ENCODE measurements around the gene DMAC1. TPM values are rescaled to one million over a fixed set of nuclear protein-coding genes. Genes with fewer than 3 reads are reported as not detected.

DMAC1 gene
- total RNA-seq, result 10 to 100 TPM; 30.4 to 39.5 TPM

- Mint-ChIP-seq H3K4me3 (peak within 1 kb of the TSS; percentile 91), H3K9me3 (no peaks in the 10 kb centered on the region), H3K27ac (peak within 1 kb of the TSS; percentile 85 to 93), H3K27me3 (peaks cover 0 to 2% of the 10 kb centered on the region in 2 donors), H3K36me3 (peaks cover 13% of the 10 kb centered on the region), H3K4me1 (ENCODE audit: low read depth in 2 of 2) (peaks cover 9 to 13% of the 10 kb centered on the region in 2 donors)
- ATAC-seq (peak; percentile 94), DNase-seq (ENCODE audit: low spot score) (peak; percentile 78)
Measured at GRCh38 chr9:7799234-7799943, at the start of gene DMAC1. TSS of gene DMAC1 (minus strand) at chr9:7799778. CDS start at chr9:7799734, 44 bp downstream.

- H3K36me3 Mint-ChIP-seq, result no peaks in the 10 kb centered on the region
- no peaks in the 10 kb centered on the region for H3K9me3 Mint-ChIP-seq
- DNase-seq (ENCODE audit: low spot score), result no peak
- H3K4me1 Mint-ChIP-seq (ENCODE audit: low read depth in 2 of 2), result no peaks in the 10 kb centered on the region
- no peaks in the 10 kb centered on the region for H3K27me3 Mint-ChIP-seq
- ATAC-seq, result no peak
- H3K4me3 Mint-ChIP-seq, result no peak overlapping the region
- no peak overlapping the region for H3K27ac Mint-ChIP-seq
Measured at GRCh38 chr9:7849362-7849761, 49.8 kb upstream of the DMAC1 start.

GRCh38 chr9:7848498-7848897 is 48.9 kb upstream of the DMAC1 start:
- Mint-ChIP-seq H3K27ac (no peak overlapping the region), H3K9me3 (no peaks in the 10 kb centered on the region), H3K4me1 (ENCODE audit: low read depth in 2 of 2) (no peaks in the 10 kb centered on the region), H3K4me3 (no peak overlapping the region), H3K27me3 (no peaks in the 10 kb centered on the region), H3K36me3 (no peaks in the 10 kb centered on the region)
- ATAC-seq (no peak), DNase-seq (ENCODE audit: low spot score) (no peak)

GRCh38 chr9:7844242-7844641 is 44.7 kb upstream of the DMAC1 start:
- no peaks in the 10 kb centered on the region for H3K9me3 Mint-ChIP-seq
- H3K4me1 Mint-ChIP-seq (ENCODE audit: low read depth in 2 of 2), result no peaks in the 10 kb centered on the region
- no peaks in the 10 kb centered on the region for H3K27me3 Mint-ChIP-seq
- ATAC-seq, result no peak
- H3K36me3 Mint-ChIP-seq, result no peaks in the 10 kb centered on the region
- no peak for DNase-seq (ENCODE audit: low spot score)
- no peak overlapping the region for H3K27ac Mint-ChIP-seq
- H3K4me3 Mint-ChIP-seq, result no peak overlapping the region

GRCh38 chr9:7841831-7842230 is 42.3 kb upstream of the DMAC1 start:
- H3K4me3 Mint-ChIP-seq, result no peak overlapping the region
- no peak overlapping the region for H3K27ac Mint-ChIP-seq
- no peaks in the 10 kb centered on the region for H3K27me3 Mint-ChIP-seq
- no peak for DNase-seq (ENCODE audit: low spot score)
- H3K4me1 Mint-ChIP-seq (ENCODE audit: low read depth in 2 of 2), result no peaks in the 10 kb centered on the region
- no peaks in the 10 kb centered on the region for H3K36me3 Mint-ChIP-seq
- ATAC-seq, result no peak
- no peaks in the 10 kb centered on the region for H3K9me3 Mint-ChIP-seq

GRCh38 chr9:7834531-7834930 is 35.0 kb upstream of the DMAC1 start:
- H3K36me3 Mint-ChIP-seq, result no peaks in the 10 kb centered on the region
- DNase-seq (ENCODE audit: low spot score) (no peak), ATAC-seq (no peak)
- H3K4me1 Mint-ChIP-seq (ENCODE audit: low read depth in 2 of 2), result no peaks in the 10 kb centered on the region
- H3K9me3 Mint-ChIP-seq, result peaks cover 8% of the 10 kb centered on the region
- H3K27me3 Mint-ChIP-seq, result no peaks in the 10 kb centered on the region
- no peak overlapping the region for H3K4me3 Mint-ChIP-seq
- no peak overlapping the region for H3K27ac Mint-ChIP-seq

- H3K27ac Mint-ChIP-seq, result no peak overlapping the region
- H3K4me3 Mint-ChIP-seq, result no peak overlapping the region
- peaks cover 0 to 13% of the 10 kb centered on the region in 2 donors for H3K27me3 Mint-ChIP-seq
- H3K36me3 Mint-ChIP-seq, result no peaks in the 10 kb centered on the region
- peaks cover 8% of the 10 kb centered on the region for H3K9me3 Mint-ChIP-seq
- no peaks in the 10 kb centered on the region for H3K4me1 Mint-ChIP-seq (ENCODE audit: low read depth in 2 of 2)
- ATAC-seq (no peak), DNase-seq (ENCODE audit: low spot score) (no peak)
Measured at GRCh38 chr9:7828334-7828733, 28.8 kb upstream of the DMAC1 start.

GRCh38 chr9:7827792-7828191 is 28.2 kb upstream of the DMAC1 start:
- H3K4me1 Mint-ChIP-seq (ENCODE audit: low read depth in 2 of 2), result no peaks in the 10 kb centered on the region
- no peak for DNase-seq (ENCODE audit: low spot score)
- peaks cover 0 to 19% of the 10 kb centered on the region in 2 donors for H3K27me3 Mint-ChIP-seq
- H3K36me3 Mint-ChIP-seq, result no peaks in the 10 kb centered on the region
- no peak for ATAC-seq
- no peak overlapping the region for H3K4me3 Mint-ChIP-seq
- H3K27ac Mint-ChIP-seq, result no peak overlapping the region
- peaks cover 4% of the 10 kb centered on the region for H3K9me3 Mint-ChIP-seq

GRCh38 chr9:7827056-7827455 is 27.5 kb upstream of the DMAC1 start:
- Mint-ChIP-seq H3K9me3 (peaks cover 4% of the 10 kb centered on the region), H3K4me3 (no peak overlapping the region), H3K4me1 (ENCODE audit: low read depth in 2 of 2) (no peaks in the 10 kb centered on the region), H3K36me3 (no peaks in the 10 kb centered on the region), H3K27ac (no peak overlapping the region), H3K27me3 (peaks cover 0 to 19% of the 10 kb centered on the region in 2 donors)
- ATAC-seq (no peak), DNase-seq (ENCODE audit: low spot score) (no peak)

GRCh38 chr9:7823651-7824050 is 24.1 kb upstream of the DMAC1 start:
- no peak for ATAC-seq
- Mint-ChIP-seq H3K4me3 (no peak overlapping the region), H3K9me3 (no peaks in the 10 kb centered on the region), H3K36me3 (no peaks in the 10 kb centered on the region), H3K27ac (no peak overlapping the region), H3K27me3 (peaks cover 4 to 19% of the 10 kb centered on the region in 2 donors), H3K4me1 (ENCODE audit: low read depth in 2 of 2) (no peaks in the 10 kb centered on the region)
- no peak for DNase-seq (ENCODE audit: low spot score)

- H3K27ac Mint-ChIP-seq, result no peak overlapping the region
- no peak overlapping the region for H3K4me3 Mint-ChIP-seq
- H3K4me1 Mint-ChIP-seq (ENCODE audit: low read depth in 2 of 2), result no peaks in the 10 kb centered on the region
- no peaks in the 10 kb centered on the region for H3K9me3 Mint-ChIP-seq
- peaks cover 4 to 9% of the 10 kb centered on the region in 2 donors for H3K27me3 Mint-ChIP-seq
- no peaks in the 10 kb centered on the region for H3K36me3 Mint-ChIP-seq
- DNase-seq (ENCODE audit: low spot score), result no peak
- ATAC-seq, result no peak
Measured at GRCh38 chr9:7819984-7820383, 20.4 kb upstream of the DMAC1 start.

GRCh38 chr9:7816021-7816420 is 16.4 kb upstream of the DMAC1 start:
- H3K4me3 Mint-ChIP-seq, result no peak overlapping the region
- H3K36me3 Mint-ChIP-seq, result no peaks in the 10 kb centered on the region
- DNase-seq (ENCODE audit: low spot score) (no peak), ATAC-seq (no peak)
- H3K4me1 Mint-ChIP-seq (ENCODE audit: low read depth in 2 of 2), result peaks cover 0 to 4% of the 10 kb centered on the region in 2 donors
- H3K27ac Mint-ChIP-seq, result no peak overlapping the region
- peaks cover 0 to 4% of the 10 kb centered on the region in 2 donors for H3K27me3 Mint-ChIP-seq
- H3K9me3 Mint-ChIP-seq, result no peaks in the 10 kb centered on the region

GRCh38 chr9:7813030-7813429 is 13.5 kb upstream of the DMAC1 start:
- Mint-ChIP-seq H3K27me3 (peaks cover 2 to 9% of the 10 kb centered on the region in 2 donors), H3K36me3 (no peaks in the 10 kb centered on the region), H3K27ac (no peak overlapping the region), H3K4me1 (ENCODE audit: low read depth in 2 of 2) (peaks cover 0 to 4% of the 10 kb centered on the region in 2 donors), H3K4me3 (no peak overlapping the region), H3K9me3 (no peaks in the 10 kb centered on the region)
- DNase-seq (ENCODE audit: low spot score) (no peak), ATAC-seq (no peak)

GRCh38 chr9:7811677-7812076 is 12.1 kb upstream of the DMAC1 start:
- peaks cover 4 to 11% of the 10 kb centered on the region in 2 donors for H3K27me3 Mint-ChIP-seq
- DNase-seq (ENCODE audit: low spot score) (no peak), ATAC-seq (no peak)
- peaks cover 0 to 4% of the 10 kb centered on the region in 2 donors for H3K4me1 Mint-ChIP-seq (ENCODE audit: low read depth in 2 of 2)
- H3K4me3 Mint-ChIP-seq, result no peak overlapping the region
- no peaks in the 10 kb centered on the region for H3K36me3 Mint-ChIP-seq
- no peaks in the 10 kb centered on the region for H3K9me3 Mint-ChIP-seq
- H3K27ac Mint-ChIP-seq, result no peak overlapping the region

- H3K9me3 Mint-ChIP-seq, result no peaks in the 10 kb centered on the region
- no peak overlapping the region for H3K4me3 Mint-ChIP-seq
- H3K4me1 Mint-ChIP-seq (ENCODE audit: low read depth in 2 of 2), result peaks cover 9 to 13% of the 10 kb centered on the region in 2 donors
- ATAC-seq (no peak), DNase-seq (ENCODE audit: low spot score) (no peak)
- H3K27me3 Mint-ChIP-seq, result peaks cover 6 to 15% of the 10 kb centered on the region in 2 donors
- H3K27ac Mint-ChIP-seq, result no peak overlapping the region
- peaks cover 5% of the 10 kb centered on the region for H3K36me3 Mint-ChIP-seq
Measured at GRCh38 chr9:7802666-7803065, 3.1 kb upstream of the DMAC1 start.
